MCF 10A (cell line): ENCODE results near the gene IL17RC. TPM values are rescaled to one million over a fixed set of nuclear protein-coding genes. Genes with fewer than 3 reads are reported as not detected.
A peak's percentile ranks its signal among the peaks of the same experiment; 100 is the strongest.

Experiments
- BruUV-seq: library from RNA; stranded (reverse); fragments of 400-500 nt; replicated peaks from 2 replicates; lab custom pipeline; 2021; lab: Mats Ljungman, UMichigan
- CTCF ChIA-PET: fragments of 300-600 bp; sonication (Branson Sonifier 250); formaldehyde crosslinking; extraction: SDS; loops from one replicate; lab custom pipeline; 2021; ENCODE audit warnings: antibody characterized with exemption, inconsistent platforms; lab: Yijun Ruan, JAX
- POLR2A ChIA-PET: fragments of 300-600, 350-650 bp; sonication (Branson Sonifier 250); formaldehyde crosslinking; extraction: SDS; loops from one replicate; lab custom pipeline; 2020; ENCODE audit warnings: antibody characterized with exemption, inconsistent platforms; lab: Yijun Ruan, JAX
- DNase-seq: peaks from one replicate; pipeline ENCODE4 v3.0.0-alpha.2; 2018; ENCODE audit not compliant: unreplicated experiment
- H3K27ac Mint-ChIP-seq: one replicate; pipeline ENCODE4 v1.8.0; 2022; ENCODE audit warnings: mild to moderate bottlenecking, low read depth, mixed read lengths; ENCODE audit not compliant: unreplicated experiment
- H3K27me3 Mint-ChIP-seq: one replicate; pipeline ENCODE4 v1.8.0; 2022; ENCODE audit warnings: mixed read lengths; ENCODE audit not compliant: insufficient read depth, unreplicated experiment
- H3K36me3 Mint-ChIP-seq: one replicate; pipeline ENCODE4 v1.8.0; 2022; ENCODE audit warnings: mild to moderate bottlenecking, moderate library complexity, mixed read lengths; ENCODE audit not compliant: insufficient read depth, unreplicated experiment
- H3K4me1 Mint-ChIP-seq: one replicate; pipeline ENCODE4 v1.8.0; 2022; ENCODE audit warnings: mixed read lengths; ENCODE audit not compliant: insufficient read depth, unreplicated experiment
- H3K4me3 Mint-ChIP-seq: one replicate; pipeline ENCODE4 v1.8.0; 2022; ENCODE audit warnings: mild to moderate bottlenecking, moderate library complexity, mixed read lengths; ENCODE audit not compliant: unreplicated experiment
- H3K9me3 Mint-ChIP-seq: one replicate; pipeline ENCODE4 v1.8.0; 2022; ENCODE audit warnings: mixed read lengths; ENCODE audit not compliant: unreplicated experiment
- CTCF ChIP-seq: fragments of 200-600 bp; IDR thresholded peaks from one replicate; pipeline ENCODE4 v1.8.0; 2022; ENCODE audit warnings: antibody characterized with exemption, mild to moderate bottlenecking; ENCODE audit not compliant: unreplicated experiment
- intact Hi-C: fragments of 100-400 bp; cut with micrococcal nuclease; formaldehyde crosslinking; loops from 2 replicates; pipeline ENCODE4 v1.14.1; 2022
- total RNA-seq: library from RNA; stranded (reverse); gene quantifications from 2 replicates; pipeline ENCODE4 v1.2.3, GENCODE V29; 2022

Gene IL17RC
- total RNA-seq, 1 experiment from 2014 or later: 25.7 TPM

GRCh38 chr3:9903238-9903624, 13.7 kb upstream of the IL17RC start:
- Mint-ChIP-seq H3K36me3 (peaks cover 9% of the 10 kb centered on the region), H3K4me3 (peak overlapping the region; percentile 79), H3K27me3 (no peaks in the 10 kb centered on the region), H3K27ac (peak overlapping the region; percentile 80), H3K9me3 (no peaks in the 10 kb centered on the region), H3K4me1 (peaks cover 37% of the 10 kb centered on the region)
- TF ChIP-seq CTCF: no peak
- no TSS peak for BruUV-seq
- intact Hi-C loops: no loop called here
- ChIA-PET CTCF (interaction anchor here (0.5 to 2.4 kb wide), 9 partner anchors 10 to 64 kb away, joined by 3 to 11 read pairs (median 4); partner anchors contain the start of genes CRELD1 and RPUSD3), POLR2A (interaction anchor here (1.4 to 5.6 kb wide), 12 partner anchors 9 to 110 kb away, joined by 5 to 60 read pairs (median 10); partner anchors contain the start of genes ARPC4, CRELD1, IL17RC and TADA3)
- peak; percentile 30 for DNase-seq

- Mint-ChIP-seq H3K27me3 (no peaks in the 10 kb centered on the region), H3K27ac (peak overlapping the region; percentile 80), H3K4me1 (peaks cover 30% of the 10 kb centered on the region), H3K9me3 (no peaks in the 10 kb centered on the region), H3K36me3 (peaks cover 12% of the 10 kb centered on the region), H3K4me3 (peak overlapping the region; percentile 79)
- intact Hi-C loops: no loop called here
- ChIA-PET POLR2A (interaction anchor here (2.2 to 5.6 kb wide), 6 partner anchors 9 to 29 kb away, joined by 10 to 60 read pairs (median 16); partner anchors contain the start of genes CRELD1 and IL17RC), CTCF (interaction anchor here (2.4 kb wide), 1 partner anchor 9 kb away, joined by 11 read pairs; no protein-coding TSS in a partner anchor)
- no peak for TF ChIP-seq CTCF
- DNase-seq: no peak
- BruUV-seq: no TSS peak
These were observed 13.0 kb upstream of the IL17RC start for GRCh38 chr3:9903904-9904303.

- no peak for TF ChIP-seq CTCF
- intact Hi-C loops: no loop called here
- no peak overlapping the region for H3K27ac Mint-ChIP-seq
- DNase-seq: no peak
- ChIA-PET CTCF (interaction anchor here (1.0 kb wide), 1 partner anchor 40 kb away, joined by 4 read pairs; no protein-coding TSS in a partner anchor), POLR2A (interaction anchor here (1.3 to 5.5 kb wide), 2 partner anchors 10 to 12 kb away, joined by 4 to 29 read pairs; partner anchors contain the start of gene IL17RC)
- H3K4me3 Mint-ChIP-seq: no peak overlapping the region
- peaks cover 21% of the 10 kb centered on the region for H3K4me1 Mint-ChIP-seq
- no TSS peak for BruUV-seq
- peaks cover 12% of the 10 kb centered on the region for H3K36me3 Mint-ChIP-seq
- no peaks in the 10 kb centered on the region for H3K27me3 Mint-ChIP-seq
- no peaks in the 10 kb centered on the region for H3K9me3 Mint-ChIP-seq
These were observed 10.4 kb upstream of the IL17RC start for GRCh38 chr3:9906480-9906879.

- no TSS peak for BruUV-seq
- TF ChIP-seq CTCF: no peak
- ChIA-PET CTCF (no interaction called here), POLR2A (interaction anchor here (0.7 to 2.2 kb wide), 4 partner anchors 8 to 58 kb away, joined by 3 to 7 read pairs (median 4); partner anchors contain the start of gene IL17RC)
- Mint-ChIP-seq H3K36me3 (peaks cover 12% of the 10 kb centered on the region), H3K4me3 (no peak overlapping the region), H3K27me3 (no peaks in the 10 kb centered on the region), H3K4me1 (peaks cover 18% of the 10 kb centered on the region), H3K27ac (no peak overlapping the region), H3K9me3 (no peaks in the 10 kb centered on the region)
- DNase-seq: no peak
- intact Hi-C loops: no loop called here
These were observed 8.6 kb upstream of the IL17RC start for GRCh38 chr3:9908286-9908685.
